Measurements from ENCODE around the gene REEP5.
"Not testable (repeated sequence)": the region's sequence is repeated elsewhere in the genome, so short reads cannot be mapped to it uniquely, and the experiment has no call there.

DNA sequence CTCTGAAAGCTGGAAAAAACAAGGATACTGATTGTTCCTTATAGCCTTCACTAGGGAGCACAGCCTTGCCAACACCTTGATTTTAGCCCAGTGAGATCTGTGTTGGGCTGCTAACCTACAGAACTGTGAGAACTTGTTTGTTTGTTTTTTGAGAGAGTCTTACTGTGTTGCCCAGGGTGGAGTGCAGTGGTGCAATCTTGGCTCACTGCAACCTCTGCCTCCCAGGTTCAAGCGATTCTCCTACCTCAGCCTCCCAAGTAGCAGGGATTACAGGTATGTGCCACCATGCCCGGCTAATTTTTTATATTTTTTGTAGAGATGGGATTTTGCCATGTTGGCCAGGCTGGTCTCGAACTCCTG, 41.3 kb upstream of the REEP5 start:
- not testable (repeated sequence) for TF ChIP-seq EZH2 (IDR thresholded peaks at IDR 0.05; ENCODE audit: insufficient read depth, low read length); CTCF (IDR thresholded peaks at IDR 0.05; ENCODE audit: insufficient read depth, low read depth, low read length)
